ENCODE measurements around the gene TUFT1.

TUFT1 gene

DNA sequence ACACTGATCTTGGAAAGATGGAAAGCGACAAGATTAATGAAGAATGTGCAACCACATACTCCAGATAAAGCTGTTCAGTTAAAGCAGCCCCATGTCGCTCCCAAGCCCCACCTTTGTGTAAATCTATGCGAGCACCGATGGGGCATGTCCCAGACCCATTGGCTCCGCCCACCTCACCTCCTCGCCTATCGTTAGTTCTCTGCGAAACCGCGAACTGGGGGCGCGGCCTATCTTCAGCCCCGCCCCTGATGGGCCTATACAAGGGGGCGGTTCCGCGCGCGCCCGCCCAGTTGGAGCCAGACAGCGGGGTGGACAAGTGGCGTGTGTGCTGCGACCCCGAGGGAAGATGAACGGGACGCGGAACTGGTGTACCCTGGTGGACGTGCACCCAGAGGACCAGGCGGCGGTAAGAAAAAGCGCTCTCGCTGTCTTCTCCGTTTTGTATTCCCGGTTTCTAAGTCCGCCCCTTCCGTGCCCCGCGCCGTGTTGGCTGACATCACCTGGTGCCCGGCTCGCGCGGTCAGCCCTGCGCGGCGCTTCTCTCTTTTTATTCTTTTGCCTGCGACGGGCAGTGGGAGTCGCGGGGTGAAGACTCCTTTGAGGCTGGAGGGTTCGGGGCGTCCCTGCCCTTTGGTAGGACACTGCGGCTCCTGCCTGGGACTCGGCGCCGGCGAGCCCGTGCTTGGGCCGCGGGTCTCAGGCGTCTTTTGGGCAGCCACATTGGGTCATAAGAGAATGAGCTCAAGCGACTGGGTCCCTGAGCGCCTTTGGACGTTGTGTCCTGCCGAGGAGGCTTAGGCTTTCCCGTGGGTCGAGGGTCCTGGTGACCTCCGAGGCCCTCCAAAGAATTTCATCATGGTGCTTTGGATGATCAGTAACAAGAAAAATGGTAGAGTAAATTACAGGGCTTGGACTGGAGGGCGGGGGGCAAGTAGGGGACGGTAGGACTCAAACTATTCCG lies at the start of gene TUFT1:
TSS of gene TUFT1 (plus strand) at position 289 of the 961 bp plus-strand sequence. CDS start at position 347, 58 bp downstream.
- peak; percentile 80 for DNase-seq (ENCODE audit: low read depth)

DNA sequence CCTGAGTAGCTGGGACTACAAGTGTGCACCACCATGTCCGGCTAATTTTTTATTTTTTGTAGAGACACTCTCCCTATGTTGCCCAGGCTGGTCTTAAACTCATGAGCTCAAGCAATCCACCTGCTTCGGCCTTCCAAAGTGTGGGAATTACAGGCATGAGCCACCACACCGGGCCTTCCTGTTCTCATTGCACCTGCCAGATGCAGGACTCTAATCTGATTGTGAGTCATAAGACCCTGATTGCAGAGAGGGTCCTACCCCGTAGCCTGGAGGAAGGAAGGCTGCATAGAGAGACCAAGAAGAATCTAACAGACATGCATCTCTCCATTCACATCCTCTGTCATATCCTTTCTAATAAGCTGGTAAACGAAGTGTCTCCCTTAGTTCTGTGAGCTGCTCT lies 48.5 kb upstream of the TUFT1 start:
- no peak for DNase-seq (ENCODE audit: low read depth)

- DNase-seq (ENCODE audit: low read depth), result no peak
Observed at GRCh38 chr1:151492120-151492519, 48.0 kb upstream of the TUFT1 start.

DNA sequence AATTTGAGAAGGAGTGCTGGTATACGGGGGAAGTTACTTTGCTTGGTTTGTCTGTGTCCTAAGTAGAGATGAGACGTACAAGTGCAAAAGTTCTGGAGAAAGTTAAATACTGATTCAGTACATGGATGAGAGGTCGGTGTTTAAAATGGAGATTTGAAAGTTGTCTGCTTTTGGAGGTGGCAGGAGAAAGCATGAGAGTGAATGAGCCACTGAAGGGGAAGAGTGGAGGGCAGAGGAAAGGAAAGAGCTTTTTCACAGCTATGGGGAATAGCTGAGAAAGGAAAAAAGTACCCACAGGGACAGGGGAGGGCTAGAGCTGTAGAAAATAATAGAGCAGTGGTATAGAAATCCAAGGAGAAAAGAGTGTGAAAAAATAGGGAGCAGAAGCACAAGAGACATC lies 47.1 kb upstream of the TUFT1 start:
- no peak for DNase-seq (ENCODE audit: low read depth)

- no peak for DNase-seq (ENCODE audit: low read depth)
Observed at GRCh38 chr1:151494741-151495281, 45.3 kb upstream of the TUFT1 start.

- DNase-seq (ENCODE audit: low read depth), result no peak
Observed at GRCh38 chr1:151495316-151495715, 44.8 kb upstream of the TUFT1 start.

- no peak for DNase-seq (ENCODE audit: low read depth)
Observed at GRCh38 chr1:151499365-151499764, 40.7 kb upstream of the TUFT1 start.

- no peak for DNase-seq (ENCODE audit: low read depth)
Observed at GRCh38 chr1:151499930-151500329, 40.2 kb upstream of the TUFT1 start.

GRCh38 chr1:151501474-151501873 lies 38.6 kb upstream of the TUFT1 start:
- no peak for DNase-seq (ENCODE audit: low read depth)

- DNase-seq (ENCODE audit: low read depth), result no peak
Observed at GRCh38 chr1:151502035-151502700, 37.9 kb upstream of the TUFT1 start.

- DNase-seq (ENCODE audit: low read depth), result no peak
Observed at GRCh38 chr1:151502859-151503780, 37.0 kb upstream of the TUFT1 start.

DNA sequence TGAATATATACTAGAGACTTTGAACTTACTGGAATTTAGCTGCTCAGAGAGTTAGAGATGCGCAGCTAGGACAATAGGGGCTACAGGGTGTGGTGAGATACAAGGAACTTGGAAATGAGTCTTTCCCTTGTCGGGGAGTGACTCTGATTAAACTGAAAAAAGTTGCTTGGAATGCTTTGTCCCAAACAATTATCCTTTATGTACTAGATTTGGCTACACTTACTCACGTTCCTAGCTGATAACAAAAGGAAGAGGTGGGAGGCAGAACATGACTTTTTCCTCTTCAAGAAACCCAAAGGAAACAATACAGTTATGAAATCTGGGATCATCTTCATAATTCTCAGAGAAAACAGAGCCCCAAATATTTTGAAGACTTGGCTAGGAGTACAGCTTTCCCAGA lies 35.9 kb upstream of the TUFT1 start:
- no peak for DNase-seq (ENCODE audit: low read depth)

DNA sequence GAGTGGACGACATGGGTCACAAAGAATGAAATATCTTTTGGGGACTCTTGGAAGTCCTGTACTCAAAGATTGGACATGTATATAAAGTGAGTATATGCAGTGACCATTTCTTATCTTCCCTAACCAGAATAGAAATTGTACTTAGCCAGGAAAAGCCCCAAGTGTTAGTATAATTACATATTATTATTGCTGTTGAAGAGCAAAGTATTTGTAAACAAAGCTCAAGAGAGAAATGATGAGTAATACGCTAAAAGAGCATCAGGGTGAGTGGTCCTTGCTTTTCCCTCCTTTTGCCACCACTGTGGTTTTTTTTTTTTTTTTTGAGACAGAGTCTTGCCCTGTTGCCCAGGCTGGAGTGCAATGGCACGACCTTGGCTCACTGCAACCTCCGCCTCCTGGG lies 35.4 kb upstream of the TUFT1 start:
- no peak for DNase-seq (ENCODE audit: low read depth)

GRCh38 chr1:151508833-151509232 lies 31.3 kb upstream of the TUFT1 start:
- DNase-seq (ENCODE audit: low read depth), result no peak

- DNase-seq (ENCODE audit: low read depth), result no peak
Observed at GRCh38 chr1:151509350-151510019, 30.6 kb upstream of the TUFT1 start.

DNA sequence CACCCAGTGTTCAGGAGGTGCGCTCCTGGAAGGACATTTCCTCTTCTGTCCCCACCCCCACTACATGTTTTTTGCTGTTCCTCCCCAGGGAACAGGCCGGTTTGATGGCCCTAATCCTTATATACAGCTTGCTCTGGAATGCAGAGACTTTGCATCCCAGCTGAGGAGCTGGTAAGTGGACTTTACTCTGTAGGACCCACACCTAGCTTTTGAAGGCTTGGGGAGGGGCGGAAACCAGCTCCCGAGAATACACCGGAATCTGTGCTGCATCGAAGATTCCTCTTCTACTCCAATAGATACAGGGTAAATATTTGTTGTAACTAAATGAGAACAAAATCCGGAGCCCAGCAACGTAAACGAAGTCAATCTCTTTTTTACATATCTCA lies 30.1 kb upstream of the TUFT1 start:
- DNase-seq (ENCODE audit: low read depth), result no peak

- no peak for DNase-seq (ENCODE audit: low read depth)
Observed at GRCh38 chr1:151510614-151510956, 29.5 kb upstream of the TUFT1 start.

GRCh38 chr1:151510957-151511635 lies 29.0 kb upstream of the TUFT1 start, which contains the start of gene CGN:
CGN (plus strand) TSS chr1:151511387; CDS start chr1:151518520, 7,133 bp downstream.
- peak; percentile 66 for DNase-seq (ENCODE audit: low read depth)

GRCh38 chr1:151511636-151512215 lies 28.4 kb upstream of the TUFT1 start:
- no peak for DNase-seq (ENCODE audit: low read depth)

GRCh38 chr1:151512326-151512725 lies 27.8 kb upstream of the TUFT1 start:
- no peak for DNase-seq (ENCODE audit: low read depth)
